HepG2 (cell line): ENCODE measurements around the gene ZNF367. TPM values are rescaled to one million over a fixed set of nuclear protein-coding genes. Genes with fewer than 3 reads are reported as not detected.

ENCODE experiments used
- ATAC-seq: fragments of 200-7000 bp; cut with Tn5 transposase; 3 replicates; pipeline ENCODE4 v1.9.1; 2020; ENCODE audit warnings: mild to moderate bottlenecking, moderate library complexity
- BruUV-seq: library from RNA; stranded (reverse); fragments of 400-500 nt; replicated peaks from 2 replicates; lab custom pipeline; 2021; lab: Mats Ljungman, UMichigan
- CTCF ChIA-PET: fragments of 300-600 bp; formaldehyde crosslinking; extraction: SDS; loops from one replicate; lab custom pipeline; 2021; ENCODE audit warnings: low total read pairs, inconsistent platforms, low intra/inter-chr PET ratio; lab: Yijun Ruan, JAX
- POLR2A ChIA-PET: fragments of 350-600 bp; sonication (Branson Sonifier 250); formaldehyde crosslinking; loops from one replicate; lab custom pipeline; 2020; ENCODE audit warnings: antibody characterized with exemption, inconsistent platforms; lab: Yijun Ruan, JAX
- DNase-seq: peaks from one replicate; pipeline ENCODE4 v3.0.0-alpha.2; 2015; ENCODE audit warnings: low spot score
- FAIRE-seq: peaks from 3 replicates; lab custom pipeline; 2011; peaks lifted over from hg19 to GRCh38; lab: Jason Lieb, UNC
- H2AFZ ChIP-seq: one replicate; pipeline ENCODE4 v1.6.1; 2011; ENCODE audit warnings: low read length, inconsistent platforms
- H3K27ac ChIP-seq: fragments of 300-600 bp; 3 replicates; pipeline ENCODE4 v1.8.0; 2011; ENCODE audit warnings: mixed run types, mild to moderate bottlenecking, mixed read lengths, low read length, inconsistent platforms; ENCODE audit not compliant: insufficient read depth; ENCODE audit errors: extremely low read length
- H3K27me3 ChIP-seq, 2 experiments: fragments of 200-600 bp in 1 of 2; 2 replicates in 1 of 2; 3 replicates in 1 of 2; pipeline versions ENCODE4 v1.6.0 to v1.8.0; 2011; ENCODE audit warnings: low read length in 2 of 2, mild to moderate bottlenecking in 2 of 2, moderate library complexity in 2 of 2, inconsistent platforms in 1 of 2; ENCODE audit not compliant: insufficient read depth in 2 of 2, control insufficient read depth in 1 of 2
- H3K36me3 ChIP-seq, 2 experiments: fragments of 200-600 bp in 1 of 2; replicated peaks in 1 of 2; 2 replicates in 1 of 2; 3 replicates in 1 of 2; pipeline versions ENCODE4 v1.5.1 to v1.8.0; 2011; ENCODE audit warnings: low read length in 2 of 2, inconsistent platforms in 1 of 2; ENCODE audit not compliant: insufficient read depth in 2 of 2, control insufficient read depth in 1 of 2
- H3K4me1 ChIP-seq: 2 replicates; pipeline ENCODE4 v1.5.1; 2012; ENCODE audit warnings: low read length, inconsistent platforms; ENCODE audit not compliant: insufficient read depth
- H3K4me2 ChIP-seq: 2 replicates; pipeline ENCODE4 v1.6.0; 2011; ENCODE audit warnings: low read depth, low read length, inconsistent platforms
- H3K4me3 ChIP-seq, 3 experiments: fragments of 200-600 bp in 1 of 3; sonication (generic), shearing (Covaris generic) in 1 of 3; replicated peaks in 1 of 3; 2 replicates each; pipeline ENCODE4 v1.5.1; 2011 to 2016; ENCODE audit warnings: low read length in 3 of 3, inconsistent platforms in 2 of 3, low read depth in 2 of 3, mild to moderate bottlenecking in 2 of 3, control low read depth in 1 of 3, mixed read lengths in 1 of 3; ENCODE audit not compliant: insufficient read depth in 1 of 3
- H3K79me2 ChIP-seq: one replicate; pipeline ENCODE4 v1.6.1; 2011; ENCODE audit warnings: low read length, inconsistent platforms; ENCODE audit not compliant: insufficient read depth
- H3K9ac ChIP-seq: 2 replicates; pipeline ENCODE4 v1.6.0; 2011; ENCODE audit warnings: mild to moderate bottlenecking, low read depth, low read length, inconsistent platforms; ENCODE audit not compliant: insufficient read depth
- H3K9me3 ChIP-seq: 2 replicates; pipeline ENCODE4 v1.5.1; 2012; ENCODE audit warnings: mild to moderate bottlenecking, low read length
- H4K20me1 ChIP-seq: 2 replicates; pipeline ENCODE4 v1.6.0; 2011; ENCODE audit warnings: inconsistent platforms, mild to moderate bottlenecking, low read length, moderate library complexity; ENCODE audit not compliant: insufficient read depth
- AGO2 ChIP-seq: fragments of 200-400 bp; formaldehyde crosslinking; optimal IDR thresholded peaks from 2 replicates; pipeline ENCODE3; 2017; ENCODE audit warnings: mild to moderate bottlenecking, low read depth, low read length, moderate library complexity
- GATAD2A ChIP-seq: IDR thresholded peaks from 2 replicates; pipeline ENCODE4 v1.6.1; 2016
- HMG20B ChIP-seq: conservative IDR thresholded peaks from 2 replicates; pipeline ENCODE4 v1.6.1; 2016; ENCODE audit warnings: missing genetic modification reagents, missing compliant biosample characterization
- HNF1B ChIP-seq: sonication (generic); formaldehyde crosslinking; IDR thresholded peaks from 2 replicates; pipeline ENCODE4 v1.5.1; 2020; ENCODE audit warnings: mild to moderate bottlenecking, moderate library complexity, missing genetic modification reagents
- ISX ChIP-seq: sonication (generic); formaldehyde crosslinking; conservative IDR thresholded peaks from 2 replicates; pipeline ENCODE4 v1.5.0; 2020; ENCODE audit warnings: missing genetic modification reagents
- JUNB ChIP-seq: sonication (generic); formaldehyde crosslinking; IDR thresholded peaks from 2 replicates; pipeline ENCODE4 v1.8.0; 2022; ENCODE audit warnings: missing genetic modification reagents, mild to moderate bottlenecking, borderline replicate concordance
- MLLT10 ChIP-seq: sonication (generic); formaldehyde crosslinking; IDR thresholded peaks from 2 replicates; pipeline ENCODE4 v1.4.0; 2020; ENCODE audit warnings: missing genetic modification reagents
- SETDB1 ChIP-seq: sonication (generic); formaldehyde crosslinking; IDR thresholded peaks from 2 replicates; pipeline ENCODE4 v1.5.1; 2020; ENCODE audit warnings: missing genetic modification reagents, mild to moderate bottlenecking, borderline replicate concordance
- USF2 ChIP-seq, 2 experiments: sonication (generic) in 1 of 2; formaldehyde crosslinking in 1 of 2; IDR thresholded peaks; 2 replicates each; pipeline versions ENCODE4 v1.5.1 to v1.6.1; 2011 to 2020; ENCODE audit warnings: borderline replicate concordance in 1 of 2, low read depth in 1 of 2, low read length in 1 of 2, mild to moderate bottlenecking in 1 of 2, missing genetic modification reagents in 1 of 2, moderate library complexity in 1 of 2
- ZNF121 ChIP-seq: sonication (generic); formaldehyde crosslinking; IDR thresholded peaks from 2 replicates; pipeline ENCODE4 v1.5.0; 2020; ENCODE audit warnings: mild to moderate bottlenecking, missing genetic modification reagents
- ZNF770 ChIP-seq: sonication (generic); formaldehyde crosslinking; IDR thresholded peaks from 2 replicates; pipeline ENCODE4 v1.5.0; 2020; ENCODE audit warnings: mild to moderate bottlenecking, missing genetic modification reagents
- WGBS: methylation state at CpG from one replicate; pipeline ENCODE4 v1.1.6; 2017; ENCODE audit warnings: low lambda C conversion rate; 5-methylcytosine and 5-hydroxymethylcytosine counted together
- in situ Hi-C: cut with HindIII; loops from 2 replicates; pipeline ENCODE4 v1.10.0; 2017; ENCODE audit warnings: low pct_unique_long_range_greater_than_20kb; ENCODE audit not compliant: extremely low pct_ligation_motif_present
- intact Hi-C: fragments of 100-400 bp; cut with micrococcal nuclease; formaldehyde crosslinking; loops from one replicate; pipeline ENCODE4 v1.10.0; 2022; ENCODE audit not compliant: unreplicated experiment
- polyA plus RNA-seq, 8 experiments: library from polyadenylated mRNA; depleted of rRNA in 3 of 8; stranded (reverse) in 7 of 8; unstranded in 1 of 8; fragments of >200 nt; fragmentation: Illumina TruSeq in 4 of 8; extraction: Trizol in 4 of 8; gene quantifications; 2 replicates each; pipeline versions ENCODE4 v1.2.1 to v1.2.3, GENCODE V29; 2011 to 2016; ENCODE audit warnings: low read depth in 4 of 8, missing spikeins in 1 of 8, mixed read lengths in 1 of 8; ENCODE audit not compliant: insufficient read depth in 1 of 8
- total RNA-seq, 5 experiments: library from RNA; depleted of rRNA; stranded (reverse); fragments of >200 nt; fragmentation: Illumina TruSeq; extraction: Trizol; gene quantifications; 2 replicates each; pipeline ENCODE4 v1.2.3, GENCODE V29; 2016; ENCODE audit warnings: low read depth in 1 of 5

ZNF367 gene
- total and polyA plus RNA-seq, 2 of the 13 experiments (the other 11 are each of a cell fraction or from before 2014, with no cell fraction given) = 2.9 to 7.7 TPM

GRCh38 chr9:96400132-96400910 lies 17.8 kb downstream of the ZNF367 start:
- no peaks in the 10 kb centered on the region for H3K27me3 ChIP-seq
- H3K9ac ChIP-seq = no peak overlapping the region
- no peak overlapping the region for H3K4me2 ChIP-seq
- ChIA-PET CTCF (no interaction called here), POLR2A (interaction anchor here (0.8 to 1.7 kb wide), 6 partner anchors 9 to 19 kb away, joined by 3 to 10 read pairs (median 5); no protein-coding TSS in a partner anchor)
- H3K4me1 ChIP-seq = peaks cover 24% of the 10 kb centered on the region
- H2AFZ ChIP-seq = no peak overlapping the region
- TF ChIP-seq ZNF121 (CRISPR knock-in tag) = peak; percentile 78
- TF ChIP-seq MLLT10 (CRISPR knock-in tag) = no peak
- TF ChIP-seq AGO2 = no peak
- no peak for TF ChIP-seq JUNB (CRISPR knock-in tag)
- H4K20me1 ChIP-seq = no peaks in the 10 kb centered on the region
- no peak for FAIRE-seq
- in situ Hi-C loops = no loop called here
- H3K4me3 ChIP-seq = no peak overlapping the region
- H3K9me3 ChIP-seq = peaks cover 8% of the 10 kb centered on the region
- peak overlapping the region; percentile 69 for H3K27ac ChIP-seq
- no peak for DNase-seq
- BruUV-seq = no TSS peak
- no peak for ATAC-seq
- 0 out of 5 replicates have a peak, but pooled peaks cover 0 to 14% of the 10 kb centered on the region in 2 experiments for H3K36me3 ChIP-seq
- intact Hi-C loops = no loop called here
- H3K79me2 ChIP-seq = peaks cover 68% of the 10 kb centered on the region

- DNase-seq (peak; percentile 37), ATAC-seq (peak; percentile 74), FAIRE-seq (no peak)
- ChIA-PET CTCF (no interaction called here), POLR2A (interaction anchor here (1.5 to 1.6 kb wide), 4 partner anchors 8 to 18 kb away, joined by 4 to 10 read pairs (median 5); no protein-coding TSS in a partner anchor)
- Histone ChIP-seq H3K27me3 (no peaks in the 10 kb centered on the region; a peak in 1 of 5 replicates), H4K20me1 (no peaks in the 10 kb centered on the region), H3K4me2 (peak overlapping the region; percentile 5; the same call in 1 of the 2 replicates), H3K9ac (no peak overlapping the region), H3K36me3 (peaks cover 2 to 21% of the 10 kb centered on the region in 2 experiments; a peak in 3 of 5 replicates), H3K9me3 (peaks cover 8% of the 10 kb centered on the region), H3K4me1 (peaks cover 24% of the 10 kb centered on the region), H3K79me2 (peaks cover 62% of the 10 kb centered on the region), H2AFZ (no peak overlapping the region), H3K4me3 (no peak overlapping the region), H3K27ac (peak overlapping the region; percentile 69)
- BruUV-seq = no TSS peak
- intact Hi-C loops = no loop called here
- WGBS = 77% methylated on average over 3 of the region's 3 CpGs
- in situ Hi-C loops = no loop called here
- TF ChIP-seq ISX (CRISPR knock-in tag) = no peak
- TF ChIP-seq USF2 (IDR thresholded peaks at IDR 0.05; ENCODE audit: low read depth, low read length) = no peak
- no peak for TF ChIP-seq USF2 (CRISPR knock-in tag; IDR thresholded peaks at IDR 0.05; ENCODE audit: borderline replicate concordance)
- 0 out of 2 replicates have a peak, but pooled peaks have one; percentile 5 for TF ChIP-seq HNF1B
- TF ChIP-seq HMG20B (CRISPR knock-in tag) = no peak
- no peak for TF ChIP-seq ZNF770 (CRISPR knock-in tag)
- TF ChIP-seq GATAD2A (CRISPR knock-in tag) = no peak
- no peak for TF ChIP-seq SETDB1 (CRISPR knock-in tag)
These were observed 18.9 kb downstream of the ZNF367 start for GRCh38 chr9:96399325-96399633.
